Astrocyte of the cerebellum (primary cell): ENCODE measurements around the gene CAT.

Experiments used
- DNase-seq: peaks from one replicate; pipeline ENCODE4 v3.0.0-alpha.2; 2011; ENCODE audit warnings: low read depth
- H3K4me3 ChIP-seq: 2 replicates; pipeline ENCODE4 v1.5.1; 2011; ENCODE audit warnings: mild to moderate bottlenecking, low read depth, low read length, moderate library complexity
- in situ Hi-C: cut with HindIII; loops from 2 replicates; pipeline ENCODE4 v1.10.0; 2017; ENCODE audit warnings: low sequenced_read_pairs
- TF ChIP-seq, protein P1 (sequence below): IDR thresholded peaks from 2 replicates; pipeline ENCODE4 v1.5.1; 2012; ENCODE audit warnings: low read length, low read depth, moderate library complexity, mild to moderate bottlenecking; ENCODE audit errors: missing control alignments

CAT gene

DNA sequence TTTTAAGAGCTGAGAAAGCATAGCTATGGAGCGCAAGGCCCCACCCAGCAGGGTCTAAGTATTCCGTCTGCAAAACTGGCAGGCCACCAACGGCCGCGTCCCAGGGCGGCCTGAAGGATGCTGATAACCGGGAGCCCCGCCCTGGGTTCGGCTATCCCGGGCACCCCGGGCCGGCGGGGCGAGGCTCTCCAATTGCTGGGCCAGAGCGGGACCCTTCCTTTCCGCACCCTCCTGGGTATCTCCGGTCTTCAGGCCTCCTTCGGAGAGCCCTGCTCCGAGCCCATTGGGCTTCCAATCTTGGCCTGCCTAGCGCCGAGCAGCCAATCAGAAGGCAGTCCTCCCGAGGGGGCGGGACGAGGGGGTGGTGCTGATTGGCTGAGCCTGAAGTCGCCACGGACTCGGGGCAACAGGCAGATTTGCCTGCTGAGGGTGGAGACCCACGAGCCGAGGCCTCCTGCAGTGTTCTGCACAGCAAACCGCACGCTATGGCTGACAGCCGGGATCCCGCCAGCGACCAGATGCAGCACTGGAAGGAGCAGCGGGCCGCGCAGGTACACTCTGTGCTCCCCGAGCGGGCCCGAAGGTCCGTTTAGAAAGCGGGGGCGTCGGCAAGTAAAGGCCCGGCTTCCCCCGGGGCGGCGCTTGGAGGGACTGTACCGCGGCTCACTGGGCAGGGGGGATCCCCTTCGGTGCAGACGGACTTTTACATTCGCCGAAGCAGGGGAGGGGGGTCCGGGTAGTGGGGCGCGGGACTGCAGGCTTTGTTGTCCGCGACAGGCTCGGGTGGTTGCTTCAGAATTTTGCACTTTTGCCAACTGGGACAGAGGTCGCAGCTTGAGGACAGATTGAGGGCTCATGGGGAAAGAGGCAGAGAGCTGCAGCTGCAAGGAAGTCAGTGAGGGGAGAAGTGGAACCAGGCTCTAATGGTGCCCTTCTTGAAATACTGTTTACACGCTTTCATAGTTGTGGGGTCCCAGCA is at the start of gene CAT:
TSS of gene CAT (plus strand) at position 406 of the 979 bp plus-strand sequence. CDS start at position 486, 80 bp downstream.
- H3K4me3 ChIP-seq: peak within 1 kb of the TSS; percentile 75
- TF ChIP-seq, protein P1, sequence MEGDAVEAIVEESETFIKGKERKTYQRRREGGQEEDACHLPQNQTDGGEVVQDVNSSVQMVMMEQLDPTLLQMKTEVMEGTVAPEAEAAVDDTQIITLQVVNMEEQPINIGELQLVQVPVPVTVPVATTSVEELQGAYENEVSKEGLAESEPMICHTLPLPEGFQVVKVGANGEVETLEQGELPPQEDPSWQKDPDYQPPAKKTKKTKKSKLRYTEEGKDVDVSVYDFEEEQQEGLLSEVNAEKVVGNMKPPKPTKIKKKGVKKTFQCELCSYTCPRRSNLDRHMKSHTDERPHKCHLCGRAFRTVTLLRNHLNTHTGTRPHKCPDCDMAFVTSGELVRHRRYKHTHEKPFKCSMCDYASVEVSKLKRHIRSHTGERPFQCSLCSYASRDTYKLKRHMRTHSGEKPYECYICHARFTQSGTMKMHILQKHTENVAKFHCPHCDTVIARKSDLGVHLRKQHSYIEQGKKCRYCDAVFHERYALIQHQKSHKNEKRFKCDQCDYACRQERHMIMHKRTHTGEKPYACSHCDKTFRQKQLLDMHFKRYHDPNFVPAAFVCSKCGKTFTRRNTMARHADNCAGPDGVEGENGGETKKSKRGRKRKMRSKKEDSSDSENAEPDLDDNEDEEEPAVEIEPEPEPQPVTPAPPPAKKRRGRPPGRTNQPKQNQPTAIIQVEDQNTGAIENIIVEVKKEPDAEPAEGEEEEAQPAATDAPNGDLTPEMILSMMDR: no peak
- DNase-seq: peak; percentile 94
- in situ Hi-C loops: no loop called here

DNA sequence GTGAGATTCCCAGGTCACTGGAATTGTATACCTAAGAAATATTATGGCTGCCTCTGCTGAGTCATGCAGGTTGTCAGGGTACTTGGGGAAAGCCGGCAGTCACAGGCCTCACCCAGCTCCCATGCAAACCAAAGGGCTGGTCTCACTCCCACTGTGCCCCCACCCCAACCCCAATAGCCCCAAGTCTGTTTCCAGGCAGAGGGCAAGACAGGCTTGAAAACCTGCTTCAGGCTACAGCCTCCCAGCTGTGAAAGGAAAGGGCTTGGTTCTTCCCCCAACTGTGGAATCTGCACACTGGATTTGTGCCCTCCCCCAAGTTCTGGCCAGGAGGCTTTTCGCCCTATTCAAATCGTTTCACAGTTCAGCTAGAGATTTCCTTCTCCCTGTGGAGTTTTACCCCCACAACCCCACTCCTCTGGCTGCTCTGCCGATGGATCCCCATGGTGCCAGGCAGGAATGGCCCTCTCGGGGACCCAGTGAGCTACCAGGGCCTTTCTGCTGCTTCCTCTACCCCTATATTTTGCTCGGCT is 43.9 kb upstream of the CAT start:
- DNase-seq: no peak
- in situ Hi-C loops: no loop called here
- TF ChIP-seq, protein P1: no peak
- no peak overlapping the region for H3K4me3 ChIP-seq

- TF ChIP-seq, protein P1: no peak
- H3K4me3 ChIP-seq: no peak overlapping the region
- in situ Hi-C loops: no loop called here
- no peak for DNase-seq
These were observed 42.7 kb upstream of the CAT start for GRCh38 chr11:34395916-34396550.

- DNase-seq: no peak
- in situ Hi-C loops: no loop called here
- H3K4me3 ChIP-seq: no peak overlapping the region
- TF ChIP-seq, protein P1: no peak
These were observed 41.6 kb upstream of the CAT start for GRCh38 chr11:34397120-34397519.

- DNase-seq: no peak
- TF ChIP-seq, protein P1: no peak
- no peak overlapping the region for H3K4me3 ChIP-seq
- in situ Hi-C loops: no loop called here
These were observed 40.9 kb upstream of the CAT start for GRCh38 chr11:34397811-34398210.

DNA sequence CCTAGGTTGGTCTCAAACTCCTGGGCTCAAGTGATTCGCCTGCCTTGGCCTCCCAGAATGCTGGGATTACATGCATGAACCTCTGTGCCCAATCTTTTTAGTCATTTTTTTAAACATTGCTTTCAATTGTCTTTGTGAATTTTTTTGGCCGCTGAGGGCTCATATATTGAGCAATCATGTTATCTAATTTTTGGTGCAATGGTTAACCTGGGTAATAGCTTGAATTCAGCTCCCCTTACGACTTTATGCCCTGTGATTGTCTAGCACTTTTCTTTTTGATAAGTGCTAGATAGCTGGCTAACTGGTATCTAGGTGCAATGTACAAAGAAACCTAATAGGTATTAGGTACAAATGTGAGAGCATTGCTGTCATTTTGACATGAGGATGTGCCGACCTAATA is 35.3 kb upstream of the CAT start:
- TF ChIP-seq, protein P1: no peak
- DNase-seq: no peak

More for the DNA sequence above, 35.3 kb upstream of the CAT start:
- in situ Hi-C loops: no loop called here
- no peak overlapping the region for H3K4me3 ChIP-seq
